UCSD-AML1 (cell line): Measurements from ENCODE around the gene KRTAP15-1.

Experiments
- DNase-seq: peaks from one replicate; lab custom pipeline; 2025; ENCODE audit not compliant: unreplicated experiment; lab: John Stamatoyannopoulos, UW

KRTAP15-1 gene

DNA sequence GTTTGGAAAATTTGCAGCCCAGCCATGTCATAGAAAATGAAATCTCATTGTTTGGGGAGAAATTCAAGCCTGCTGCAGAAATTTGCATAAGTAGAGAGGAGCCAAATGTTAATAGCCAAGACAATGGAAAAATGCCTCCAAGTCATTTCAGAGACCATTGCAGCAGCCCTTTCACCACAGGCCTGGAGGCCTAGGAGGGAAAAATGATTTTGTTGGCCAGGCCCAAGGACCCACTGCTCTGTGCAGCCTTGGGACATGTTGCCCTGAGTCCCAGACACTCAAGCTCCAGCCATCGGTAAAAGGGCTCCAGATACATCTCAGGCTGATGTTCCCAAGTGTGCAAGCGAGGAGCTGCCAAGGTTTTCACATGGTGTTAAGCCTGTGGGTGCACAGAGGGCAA, 46.1 kb downstream of the KRTAP15-1 start:
- DNase-seq = no peak

DNA sequence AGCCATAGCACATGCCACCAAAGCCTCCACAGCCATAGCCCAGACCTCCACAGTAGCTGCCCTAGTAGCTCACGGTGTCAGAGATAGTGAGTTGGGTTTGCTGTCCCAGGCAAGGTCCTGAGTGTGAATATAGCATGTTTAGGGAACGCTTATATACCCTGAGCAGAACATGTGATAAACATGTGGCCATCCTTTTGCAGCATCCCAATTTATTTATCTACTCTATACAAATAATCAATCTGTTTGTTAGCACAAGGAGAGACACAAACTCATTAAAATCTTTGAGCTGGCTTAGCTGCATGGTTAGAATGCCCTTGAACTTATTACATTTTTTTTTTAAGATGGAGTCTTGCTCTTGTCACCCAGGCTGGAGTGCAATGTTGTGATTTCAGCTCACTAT, 47.3 kb downstream of the KRTAP15-1 start, which contains the start of gene KRTAP19-2:
KRTAP19-2 (minus strand) TSS at position 101 of the 400 bp plus-strand sequence; CDS start at position 13, 88 bp downstream.
- DNase-seq = no peak
